CD4-positive, alpha-beta T cell treated with Interleukin-2 at 100 ng/mL for 4 hours (primary cell): ENCODE results near the gene PPP1R1C.

Experiments
- DNase-seq: peaks from one replicate; pipeline ENCODE4 v3.0.0-alpha.2; 2020; ENCODE audit warnings: low spot score

PPP1R1C gene

GRCh38 chr2:182064019-182064778 lies 78.5 kb downstream of the PPP1R1C start:
- no peak for DNase-seq

- DNase-seq: no peak
Observed at GRCh38 chr2:182066400-182067087, 80.9 kb downstream of the PPP1R1C start.

- DNase-seq: no peak
Observed at GRCh38 chr2:182067393-182067792, 81.7 kb downstream of the PPP1R1C start.

GRCh38 chr2:182068811-182069210 lies 83.2 kb downstream of the PPP1R1C start:
- DNase-seq: no peak

- DNase-seq: no peak
Observed at GRCh38 chr2:182069416-182069815, 83.8 kb downstream of the PPP1R1C start.

GRCh38 chr2:182069908-182070307 lies 84.3 kb downstream of the PPP1R1C start:
- no peak for DNase-seq

GRCh38 chr2:182070736-182071135 lies 85.1 kb downstream of the PPP1R1C start:
- DNase-seq: no peak

- DNase-seq: no peak
Observed at GRCh38 chr2:182072861-182073260, 87.2 kb downstream of the PPP1R1C start.

- DNase-seq: no peak
Observed at GRCh38 chr2:182073613-182074012, 88.0 kb downstream of the PPP1R1C start.

GRCh38 chr2:182077023-182077422 lies 91.4 kb downstream of the PPP1R1C start:
- no peak for DNase-seq

GRCh38 chr2:182077448-182078142 lies 91.9 kb downstream of the PPP1R1C start:
- peak; percentile 29 for DNase-seq

GRCh38 chr2:182078988-182079602 lies 93.4 kb downstream of the PPP1R1C start:
- DNase-seq: no peak

GRCh38 chr2:182080493-182080892 lies 94.8 kb downstream of the PPP1R1C start:
- no peak for DNase-seq

GRCh38 chr2:182081602-182082260 lies 96.1 kb downstream of the PPP1R1C start:
- DNase-seq: no peak

GRCh38 chr2:182088681-182089320 lies 103.1 kb downstream of the PPP1R1C start:
- DNase-seq: no peak

- no peak for DNase-seq
Observed at GRCh38 chr2:182090486-182090885, 104.8 kb downstream of the PPP1R1C start.

- no peak for DNase-seq
Observed at GRCh38 chr2:182097571-182098164, 112.0 kb downstream of the PPP1R1C start.

- no peak for DNase-seq
Observed at GRCh38 chr2:182098648-182099047, 113.0 kb downstream of the PPP1R1C start.

- DNase-seq: no peak
Observed at GRCh38 chr2:182101263-182101662, 115.6 kb downstream of the PPP1R1C start.

- DNase-seq: no peak
Observed at GRCh38 chr2:182103526-182103925, 117.9 kb downstream of the PPP1R1C start.

- no peak for DNase-seq
Observed at GRCh38 chr2:182110347-182110746, 124.7 kb downstream of the PPP1R1C start.
